Measurements from ENCODE around the gene ADRA1B.

The ADRA1B gene

GRCh38 chr5:159928122-159928909, 12.0 kb downstream of the ADRA1B start:
- DNase-seq (ENCODE audit: low read depth in 2 of 2) = no peak

DNA sequence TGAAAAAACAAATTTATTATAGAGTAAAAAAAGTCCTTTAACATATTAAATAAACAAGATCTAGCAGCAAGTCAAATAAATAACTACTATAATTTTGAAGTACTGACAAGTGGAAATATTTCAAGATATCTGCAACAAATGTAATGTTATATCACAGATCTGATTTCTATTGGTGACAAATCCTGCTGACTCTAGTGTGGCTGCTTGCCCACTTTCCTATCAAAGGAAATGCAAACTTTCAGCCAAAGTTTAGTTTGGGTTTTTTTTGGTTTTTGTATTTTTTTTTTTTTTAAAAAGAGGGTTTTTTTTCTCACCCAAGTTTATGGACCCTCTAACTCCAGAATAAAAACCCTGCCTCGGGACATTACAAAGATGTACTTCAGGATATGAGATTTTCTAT, 12.9 kb downstream of the ADRA1B start:
- DNase-seq (ENCODE audit: low read depth in 2 of 2) = no peak

DNA sequence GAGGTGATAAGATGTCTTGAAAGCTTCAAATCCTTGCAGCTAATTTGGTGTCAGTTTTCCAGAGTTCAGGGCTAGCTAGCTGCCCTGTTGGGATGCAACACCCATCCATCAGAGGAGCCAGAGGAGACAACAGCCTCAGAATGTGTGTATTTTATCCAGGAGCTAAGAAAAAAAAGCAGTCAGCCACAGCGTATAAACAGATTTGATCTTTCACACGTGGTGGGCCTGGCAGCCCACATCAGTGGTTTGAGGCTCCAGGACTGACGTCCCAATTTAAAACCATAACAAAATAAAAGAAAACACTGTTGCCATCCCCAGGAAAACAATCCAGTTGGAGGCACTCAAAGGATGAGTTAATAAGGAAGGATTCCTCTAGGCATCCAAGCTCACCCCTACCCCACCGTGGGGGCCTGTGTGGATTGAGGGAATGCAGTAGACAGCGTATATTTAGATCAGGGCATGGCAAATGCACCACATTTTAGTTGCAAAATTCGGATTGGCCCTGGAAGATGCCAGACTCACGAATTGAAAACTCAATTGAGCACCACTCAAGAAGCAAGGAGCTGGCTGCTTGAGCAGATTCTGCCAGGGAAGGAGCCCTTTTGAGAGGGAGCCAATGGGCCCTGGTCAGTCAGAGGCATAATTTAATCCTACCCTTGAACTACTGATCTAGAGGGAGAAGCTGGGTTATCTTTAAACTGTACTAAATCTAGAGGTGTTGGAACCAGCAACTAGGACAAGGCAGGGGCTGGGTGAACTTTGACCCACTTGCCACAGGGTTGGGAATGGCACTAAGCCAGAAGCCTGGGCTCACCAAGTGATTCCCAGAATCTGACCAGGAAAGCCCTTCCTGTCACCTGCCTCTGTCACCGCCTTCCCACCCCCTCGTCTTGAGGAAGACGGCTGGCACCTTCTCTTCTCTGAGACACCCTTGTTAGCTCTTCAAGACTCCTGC, 17.5 kb downstream of the ADRA1B start:
- DNase-seq (ENCODE audit: low read depth in 2 of 2) = no peak

DNA sequence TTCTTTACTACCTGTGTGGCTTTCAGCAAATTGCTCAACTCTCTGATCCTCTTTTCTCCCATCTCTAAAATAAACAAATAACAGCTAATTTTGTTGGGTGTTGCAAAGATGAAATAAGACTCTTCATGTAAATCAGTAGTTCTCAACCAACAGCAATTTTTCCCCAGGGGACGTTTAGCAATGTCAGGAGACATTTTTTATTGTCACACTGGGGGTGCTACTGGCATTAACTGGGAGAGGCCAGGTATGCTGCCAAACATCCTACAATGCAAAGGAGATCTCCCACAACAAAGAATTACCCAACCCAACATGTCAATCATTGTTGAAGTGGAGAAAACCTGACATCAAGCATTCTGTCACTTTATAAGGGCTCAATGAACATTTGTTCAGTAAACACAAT, 19.7 kb downstream of the ADRA1B start:
- DNase-seq (ENCODE audit: low read depth in 2 of 2) = no peak

DNA sequence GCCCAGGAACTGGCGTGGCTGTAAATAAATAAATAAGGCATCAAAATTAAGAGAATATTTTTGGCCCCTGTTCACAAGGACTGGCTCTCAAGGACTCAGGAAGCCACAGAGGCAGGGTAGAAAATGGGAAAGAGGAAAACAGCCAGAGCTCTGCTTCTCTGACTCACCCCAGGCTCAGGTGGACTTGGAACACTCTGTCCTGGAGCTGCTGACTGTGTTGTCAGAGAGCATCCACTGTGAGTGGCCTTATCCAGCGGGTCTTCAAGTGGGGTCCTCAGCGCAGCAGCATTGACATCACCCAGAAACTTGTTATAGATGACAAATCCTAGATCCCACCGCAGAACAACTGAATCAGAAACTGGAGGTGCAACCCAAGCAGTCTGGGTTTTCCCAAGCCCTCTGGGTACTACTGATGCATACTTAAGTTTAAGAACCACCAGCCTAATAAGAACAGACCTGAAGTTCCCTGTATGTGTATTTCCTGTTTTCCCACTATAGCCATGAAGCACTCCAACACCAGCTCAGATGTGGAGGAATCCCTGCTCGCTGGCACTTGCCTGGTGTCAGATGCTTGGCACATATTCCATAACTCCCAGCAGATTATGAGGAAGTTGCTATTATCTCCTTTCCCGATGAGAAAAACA, 20.5 kb downstream of the ADRA1B start:
- DNase-seq (ENCODE audit: low read depth in 2 of 2) = no peak

DNA sequence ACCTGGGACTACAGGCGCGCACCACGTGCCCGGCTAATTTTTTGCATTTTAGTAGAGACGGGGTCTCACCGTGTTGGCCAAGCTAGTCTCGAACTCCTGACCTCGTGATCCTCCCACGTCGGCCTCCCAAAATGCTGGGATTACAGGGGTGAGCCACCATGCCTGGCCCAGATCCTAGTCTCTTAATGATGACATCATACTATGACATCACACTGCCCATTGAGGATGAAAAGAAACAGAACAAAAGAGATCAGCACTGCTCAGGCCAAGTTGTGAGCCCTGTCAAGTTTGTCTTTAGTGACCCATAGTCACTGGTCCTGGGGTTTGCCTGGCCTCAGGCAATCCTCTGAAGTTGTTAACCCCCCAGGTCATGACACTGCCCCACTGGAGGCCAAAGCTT, 21.3 kb downstream of the ADRA1B start:
- DNase-seq (ENCODE audit: low read depth in 2 of 2) = no peak

DNA sequence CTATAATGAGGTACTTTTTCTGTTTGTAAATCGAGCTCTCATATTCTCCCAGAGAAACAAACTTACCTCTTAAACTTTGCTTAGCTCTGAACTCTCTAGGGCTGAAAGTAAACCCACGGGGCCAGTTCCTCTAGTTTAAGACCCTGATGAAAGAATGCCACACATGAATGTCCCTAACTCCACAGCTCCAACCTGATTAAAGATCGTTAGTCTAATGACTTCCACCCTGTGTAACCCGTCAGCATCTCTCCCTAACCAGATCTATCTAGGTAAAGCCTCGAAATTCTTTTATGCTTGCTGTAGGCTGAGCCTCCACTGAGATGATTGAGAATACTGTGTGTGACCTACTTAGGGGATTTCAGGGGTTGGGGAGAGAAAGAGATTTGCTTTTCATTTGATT, 27.0 kb downstream of the ADRA1B start:
- DNase-seq (ENCODE audit: low read depth in 2 of 2) = no peak

GRCh38 chr5:159944056-159944600, 27.8 kb downstream of the ADRA1B start:
- no peak for DNase-seq (ENCODE audit: low read depth in 2 of 2)

- no peak for DNase-seq (ENCODE audit: low read depth in 2 of 2)
Observed at GRCh38 chr5:159945359-159945758, 29.1 kb downstream of the ADRA1B start.

- DNase-seq (ENCODE audit: low read depth in 2 of 2) = no peak
Observed at GRCh38 chr5:159947708-159948358, 31.6 kb downstream of the ADRA1B start.

GRCh38 chr5:159951387-159951786, 35.1 kb downstream of the ADRA1B start:
- no peak for DNase-seq (ENCODE audit: low read depth in 2 of 2)

DNA sequence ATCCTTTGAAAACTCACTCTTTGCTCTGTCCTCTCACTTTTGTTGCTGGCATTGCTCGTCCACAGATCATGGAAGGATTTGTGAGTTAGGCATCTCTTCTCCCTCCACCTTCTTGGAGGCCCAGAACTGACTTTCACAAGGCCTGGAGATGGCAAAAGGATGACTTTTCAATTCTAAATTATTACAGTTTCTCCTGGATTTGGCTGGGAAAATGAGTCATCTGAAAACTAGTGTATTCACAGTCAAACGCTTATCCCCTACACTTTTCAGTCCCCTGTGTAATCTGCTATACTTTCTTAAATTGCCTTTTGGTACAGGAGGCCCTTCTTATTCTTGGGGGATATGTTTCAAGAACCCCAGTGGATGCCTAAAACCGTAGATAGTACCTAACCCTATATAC, 35.6 kb downstream of the ADRA1B start:
- DNase-seq (ENCODE audit: low read depth in 2 of 2) = no peak

DNA sequence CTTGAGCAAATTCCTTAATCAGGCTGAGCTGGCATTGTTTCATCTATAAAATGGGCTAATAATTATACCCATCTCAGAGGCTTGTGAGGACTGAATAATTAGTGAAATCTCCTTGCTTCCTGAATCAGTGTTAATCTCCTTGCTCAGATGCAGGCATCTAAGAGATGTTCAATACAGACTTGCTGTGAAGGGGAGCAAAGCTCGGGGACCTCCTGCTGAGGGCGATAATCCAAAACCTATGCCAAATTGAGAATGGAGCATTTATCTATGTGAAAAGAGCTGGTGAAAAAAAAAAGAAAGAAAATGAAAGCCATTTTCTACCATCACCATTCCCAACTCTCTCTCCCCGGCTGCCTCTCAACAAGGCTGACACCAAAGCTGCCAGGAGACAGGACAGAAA, 37.3 kb downstream of the ADRA1B start:
- DNase-seq (ENCODE audit: low read depth in 2 of 2) = no peak

DNA sequence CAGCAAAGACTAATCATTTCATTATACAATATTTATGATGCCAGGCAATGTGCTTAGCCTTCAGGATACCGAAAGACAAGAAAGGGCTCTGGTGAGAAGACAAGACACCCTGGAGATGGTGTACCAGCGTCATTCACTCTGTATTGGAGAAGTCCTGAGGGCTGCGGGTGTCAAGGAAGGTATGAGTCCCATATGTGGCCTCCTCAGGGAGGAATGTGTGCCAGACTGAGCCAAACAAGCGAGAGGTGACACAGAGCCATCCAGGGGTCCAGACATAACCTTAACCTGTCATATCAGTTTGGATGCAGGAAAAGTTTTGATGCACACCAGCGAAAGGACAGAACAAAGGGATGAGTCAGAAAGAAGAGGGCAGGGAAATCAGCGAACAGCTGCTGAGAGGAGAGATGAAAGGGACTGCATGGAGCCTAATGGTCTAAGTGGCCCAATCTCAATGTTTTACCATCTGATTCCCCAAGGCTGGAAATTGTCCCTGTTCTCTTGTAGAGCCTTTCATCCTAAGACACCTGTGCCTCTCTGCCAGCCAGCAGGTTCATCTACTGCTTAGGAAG, 38.9 kb downstream of the ADRA1B start:
- DNase-seq (ENCODE audit: low read depth in 2 of 2) = no peak

- DNase-seq (ENCODE audit: low read depth in 2 of 2) = no peak
Observed at GRCh38 chr5:159956074-159956473, 39.8 kb downstream of the ADRA1B start.

GRCh38 chr5:159961176-159962160, 45.2 kb downstream of the ADRA1B start:
- no peak for DNase-seq (ENCODE audit: low read depth in 2 of 2)

GRCh38 chr5:159962214-159962613, 45.9 kb downstream of the ADRA1B start:
- DNase-seq (ENCODE audit: low read depth in 2 of 2) = no peak

- DNase-seq (ENCODE audit: low read depth in 2 of 2) = no peak
Observed at GRCh38 chr5:159963935-159964334, 47.7 kb downstream of the ADRA1B start.

- peak in 1 of 2 donors; percentile 16 for DNase-seq (ENCODE audit: low read depth in 2 of 2)
Observed at GRCh38 chr5:159965031-159965837, 49.0 kb downstream of the ADRA1B start.
